Heart right ventricle (tissue), 16 donors: ENCODE measurements around the gene HNRNPUL2. TPM values are rescaled to one million over a fixed set of nuclear protein-coding genes. Genes with fewer than 3 reads are reported as not detected.

Source experiments
- ATAC-seq, 8 donors: fragments of 200-7000 bp; cut with Tn5 transposase; one replicate each; pipeline ENCODE4 v1.9.1; 2020; ENCODE audit warnings: mild to moderate bottlenecking in 8 of 8, moderate library complexity in 8 of 8, moderate number of reproducible peaks in 1 of 8
- DNase-seq, 2 donors: peaks; one replicate each; pipeline ENCODE4 v3.0.0-alpha.2; 2020
- H3K27ac ChIP-seq, 10 donors: fragments of 200-600 bp; sonication (generic) in 2 of 10; one replicate each; pipeline versions ENCODE4 v1.5.0 to v1.8.0; 2020 to 2022; ENCODE audit warnings: mild to moderate bottlenecking in 3 of 10
- H3K27me3 ChIP-seq, 7 donors: fragments of 200-600 bp; one replicate each; pipeline ENCODE4 v1.8.0; 2021 to 2022; ENCODE audit warnings: mild to moderate bottlenecking in 2 of 7
- H3K36me3 ChIP-seq, 9 donors: fragments of 200-600 bp; sonication (generic) in 1 of 9; one replicate each; pipeline versions ENCODE4 v1.5.0 to v1.8.0; 2020 to 2022; ENCODE audit warnings: mild to moderate bottlenecking in 2 of 9
- H3K4me1 ChIP-seq, 9 donors: fragments of 200-600 bp; sonication (generic) in 1 of 9; one replicate each; pipeline versions ENCODE4 v1.5.0 to v1.8.0; 2020 to 2022; ENCODE audit warnings: mild to moderate bottlenecking in 4 of 9
- H3K4me3 ChIP-seq, 10 donors: fragments of 200-600 bp; sonication (generic) in 2 of 10; one replicate each; pipeline versions ENCODE4 v1.5.0 to v1.8.0; 2020 to 2022; ENCODE audit warnings: mild to moderate bottlenecking in 7 of 10, moderate library complexity in 2 of 10
- H3K9me3 ChIP-seq, 11 donors: fragments of 200-600 bp in 10 of 11; sonication (generic) in 2 of 11; one replicate each; pipeline versions ENCODE4 v1.5.0 to v1.8.0; 2013 to 2022; ENCODE audit warnings: mild to moderate bottlenecking in 2 of 11, control low read depth in 1 of 11, moderate library complexity in 1 of 11
- CTCF ChIP-seq, 9 donors: fragments of 200-600 bp; sonication (generic) in 2 of 9; IDR thresholded peaks; one replicate each; pipeline versions ENCODE4 v1.5.0 to v1.8.0; 2021 to 2022; ENCODE audit warnings: antibody characterized with exemption in 9 of 9, mild to moderate bottlenecking in 5 of 9, moderate library complexity in 1 of 9
- WGBS, 2 donors: extraction: QIAGEN DNeasy Blood & Tissue Kit; methylation state at CpG; one replicate each; pipeline ENCODE4 v1.1.7; 2013; ENCODE audit warnings: inconsistent platforms in 1 of 2; 5-methylcytosine and 5-hydroxymethylcytosine counted together
- intact Hi-C, 10 donors: fragments of 100-400 bp; cut with DNase I; formaldehyde crosslinking; loops; one replicate each; pipeline versions ENCODE4 v1.11.1 to v1.14.2; 2022
- polyA plus RNA-seq, 2 donors: library from polyadenylated mRNA; stranded (reverse); fragments of 200-250 nt; gene quantifications; one replicate each; pipeline ENCODE4 v1.2.3, GENCODE V29; 2013
- total RNA-seq, 10 donors: library from RNA; stranded (reverse); fragmentation: NEBNext Ultra II Directional in 3 of 10; extraction: Animal tissue kit (Norgen Biotek cat#: 25700) in 3 of 10; gene quantifications; one replicate each; pipeline versions ENCODE4 v1.2.1 to v1.2.4, GENCODE V29; 2021 to 2023
- donor health status: Arrhythmogenic right ventricular cardiomyopathy.
- donor health status: ischemic (EF 13 %, LVEDD 7.1; RV severe dilation, severe dysfunction).
- donor health status: healthy with polysubstance abuse.
- donor health status: DM: no; HTN: yes; CAD: no.
- donor health status: DM: no; HTN: no; CAD: no.
- donor health status: ischemic (EF 25% LVEDD 6.9; RV normal size, moderate dysfunction).
- donor health status: ischemic (EF 25% LVEDD 5.7; RV mildly dilated, moderate dysfunction).
- donor health status: healthy.
- donor health status: DM: yes; HTN: yes; CAD: no.
- donor health status: Ischemic cardiomyopathy.
- donor health status: ischemic (EF 35%, LVEDD 5.7; RV mildly dilated, moderate dysfunction).
- donor health status: nonischemic (EF 11% LVEDD 7.7; RV severe dilation, severe dysfunction).
- donor health status: DM: yes; HTN: yes; CAD: no.
- donor health status: PGD.
- donor health status: ischemic (EF 29% LVEDD 5.4; RV normal size, mild dysfunction).
- donor health status: nonischemic (EF 23%, LVEDD 6.1; RV moderate dilation, normal function).

The HNRNPUL2 gene
- total and polyA plus RNA-seq, 12 donors = 21.4 to 40.9 (median 33.4) TPM

GRCh38 chr11:62725646-62726045 is 1.6 kb downstream of the HNRNPUL2 start:
- 0 to 3% methylated on average over 7 of the region's 7 CpGs for WGBS, 2 donors
- ATAC-seq = no peak
- peak overlapping the region; percentile 63 to 98 (median 89) for H3K4me3 ChIP-seq
- H3K36me3 ChIP-seq = peaks cover 0 to 52% (median 36%) of the 10 kb centered on the region in 9 donors
- intact Hi-C loops = loop anchor here in 4 of 10 donors (2.0 to 5.0 kb wide), 4 partner anchors 17 to 117 kb away; partner anchors contain the start of genes TAF6L (in 2 of the 4) and NXF1 (in 1 of the 4)
- no peaks in the 10 kb centered on the region for H3K27me3 ChIP-seq
- peak overlapping the region in 8 of 10 donors; percentile 87 to 99 (median 93) for H3K27ac ChIP-seq
- no peak for DNase-seq
- TF ChIP-seq CTCF (IDR thresholded peaks at IDR 0.05) = no peak
- H3K9me3 ChIP-seq = no peaks in the 10 kb centered on the region
- H3K4me1 ChIP-seq = peaks cover 11 to 65% (median 42%) of the 10 kb centered on the region in 9 donors

- ATAC-seq (no peak), DNase-seq (no peak)
- Histone ChIP-seq H3K27me3 (no peaks in the 10 kb centered on the region), H3K4me1 (peaks cover 3 to 53% (median 30%) of the 10 kb centered on the region in 9 donors), H3K36me3 (peaks cover 5 to 58% (median 51%) of the 10 kb centered on the region in 9 donors), H3K27ac (peak overlapping the region in 2 of 10 donors; percentile 93 to 99), H3K9me3 (no peaks in the 10 kb centered on the region), H3K4me3 (peak overlapping the region in 7 of 10 donors; percentile 67 to 98 (median 92))
- TF ChIP-seq CTCF (IDR thresholded peaks at IDR 0.05) = no peak
- 38 to 40% methylated on average over 8 of the region's 8 CpGs for WGBS, 2 donors
- intact Hi-C loops = no loop called here
Measured at GRCh38 chr11:62724171-62724570, 3.1 kb downstream of the HNRNPUL2 start.

GRCh38 chr11:62721994-62722393 is 5.3 kb downstream of the HNRNPUL2 start:
- DNase-seq = no peak
- Histone ChIP-seq H3K9me3 (no peaks in the 10 kb centered on the region), H3K4me1 (peaks cover 3 to 58% (median 30%) of the 10 kb centered on the region in 9 donors), H3K27me3 (no peaks in the 10 kb centered on the region), H3K4me3 (no peak overlapping the region), H3K36me3 (peaks cover 9 to 80% (median 73%) of the 10 kb centered on the region in 9 donors), H3K27ac (no peak overlapping the region)
- peak in 1 of 9 donors; percentile 10 for TF ChIP-seq CTCF (IDR thresholded peaks at IDR 0.05)
- intact Hi-C loops = no loop called here
- ATAC-seq = no peak
- WGBS, 2 donors = 48 to 61% methylated on average over 7 of the region's 7 CpGs

- Histone ChIP-seq H3K27ac (no peak overlapping the region), H3K4me3 (no peak overlapping the region), H3K4me1 (peaks cover 0 to 43% (median 17%) of the 10 kb centered on the region in 9 donors), H3K36me3 (peaks cover 9 to 100% (median 97%) of the 10 kb centered on the region in 9 donors), H3K9me3 (no peaks in the 10 kb centered on the region), H3K27me3 (no peaks in the 10 kb centered on the region)
- ATAC-seq = no peak
- TF ChIP-seq CTCF (IDR thresholded peaks at IDR 0.05) = no peak
- WGBS, 2 donors = 77 to 79% methylated on average over 2 of the region's 2 CpGs
- no peak for DNase-seq
- intact Hi-C loops = no loop called here
Measured at GRCh38 chr11:62719302-62719978, 7.8 kb downstream of the HNRNPUL2 start.
